Esophagus (tissue), 2 donors: ENCODE results near the gene RNF126. TPM values are rescaled to one million over a fixed set of nuclear protein-coding genes. Genes with fewer than 3 reads are reported as not detected.

ENCODE experiments used
- H3K27ac ChIP-seq, 2 donors: one replicate each; pipeline ENCODE4 v1.5.1; 2013; ENCODE audit warnings: low read depth in 2 of 2, mild to moderate bottlenecking in 2 of 2, inconsistent platforms in 1 of 2, low read length in 1 of 2, moderate library complexity in 1 of 2
- H3K27me3 ChIP-seq, 2 donors: one replicate each; pipeline ENCODE4 v1.6.1; 2013; ENCODE audit warnings: low read length in 2 of 2, control low read depth in 1 of 2, mild to moderate bottlenecking in 1 of 2; ENCODE audit not compliant: insufficient read depth in 2 of 2, control insufficient read depth in 1 of 2
- H3K36me3 ChIP-seq, 2 donors: one replicate each; pipeline ENCODE4 v1.6.1; 2013; ENCODE audit warnings: low read length in 1 of 2; ENCODE audit not compliant: control insufficient read depth in 2 of 2, insufficient read depth in 2 of 2
- H3K4me1 ChIP-seq, 2 donors: one replicate each; pipeline ENCODE4 v1.6.1; 2013; ENCODE audit warnings: low read length in 1 of 2; ENCODE audit not compliant: control insufficient read depth in 2 of 2, insufficient read depth in 2 of 2
- H3K4me3 ChIP-seq, 2 donors: one replicate each; pipeline ENCODE4 v1.5.1; 2013; ENCODE audit warnings: low read length in 2 of 2, mild to moderate bottlenecking in 2 of 2, low read depth in 1 of 2, moderate library complexity in 1 of 2
- H3K9me3 ChIP-seq, 2 donors: one replicate each; pipeline ENCODE4 v1.6.1; 2013; ENCODE audit warnings: mild to moderate bottlenecking in 2 of 2, low read depth in 1 of 2, low read length in 1 of 2, moderate library complexity in 1 of 2; ENCODE audit not compliant: control insufficient read depth in 2 of 2, insufficient read depth in 1 of 2
- WGBS, 2 donors: extraction: QIAGEN DNeasy Blood & Tissue Kit; methylation state at CpG; one replicate each; pipeline ENCODE4 v1.1.7; 2013; 5-methylcytosine and 5-hydroxymethylcytosine counted together
- polyA plus RNA-seq, 2 donors: library from polyadenylated mRNA; stranded (reverse); fragments of 200-250 nt; gene quantifications; one replicate each; pipeline ENCODE4 v1.2.3, GENCODE V29; 2013
- donor health status: healthy with polysubstance abuse.
- donor health status: Bipolar disorder and iron deficiency.

Gene RNF126
- polyA plus RNA-seq, 2 donors: 38.4 to 61.5 TPM

DNA sequence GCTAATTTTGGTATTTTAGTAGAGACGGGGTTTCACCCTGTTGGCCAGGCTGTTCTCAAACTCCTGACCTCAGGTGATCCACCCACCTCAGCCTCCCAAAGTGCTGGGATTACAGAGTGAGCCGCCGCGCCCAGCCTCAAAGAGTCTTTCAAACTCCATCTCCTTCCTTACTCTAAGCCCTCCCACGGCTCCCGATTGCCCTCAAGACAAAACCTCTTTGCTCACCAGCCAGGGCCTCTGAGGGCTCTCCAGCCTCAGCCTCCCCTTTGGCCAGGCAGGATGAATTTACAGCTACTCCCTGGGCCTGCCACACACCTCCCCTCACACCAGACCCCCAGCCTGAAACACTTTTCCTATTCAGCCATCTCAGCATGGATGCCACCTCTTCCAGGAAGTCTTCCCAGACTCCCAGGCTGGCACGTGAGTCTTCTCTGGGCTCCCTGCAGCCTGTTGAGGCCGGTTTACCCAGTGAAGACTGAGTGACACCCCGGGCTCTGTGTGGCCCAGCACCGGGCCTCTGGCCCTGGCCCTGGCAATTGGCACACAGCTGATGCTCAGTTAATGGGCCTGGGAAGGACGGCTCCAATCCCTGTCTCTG, 24.7 kb upstream of the RNF126 start:
- 84 to 85% methylated on average over 11 of the region's 11 CpGs for WGBS, 2 donors
- Histone ChIP-seq H3K36me3 (no peaks in the 10 kb centered on the region), H3K27ac (no peak overlapping the region), H3K9me3 (no peaks in the 10 kb centered on the region), H3K4me1 (no peaks in the 10 kb centered on the region), H3K4me3 (no peak overlapping the region), H3K27me3 (no peaks in the 10 kb centered on the region)

DNA sequence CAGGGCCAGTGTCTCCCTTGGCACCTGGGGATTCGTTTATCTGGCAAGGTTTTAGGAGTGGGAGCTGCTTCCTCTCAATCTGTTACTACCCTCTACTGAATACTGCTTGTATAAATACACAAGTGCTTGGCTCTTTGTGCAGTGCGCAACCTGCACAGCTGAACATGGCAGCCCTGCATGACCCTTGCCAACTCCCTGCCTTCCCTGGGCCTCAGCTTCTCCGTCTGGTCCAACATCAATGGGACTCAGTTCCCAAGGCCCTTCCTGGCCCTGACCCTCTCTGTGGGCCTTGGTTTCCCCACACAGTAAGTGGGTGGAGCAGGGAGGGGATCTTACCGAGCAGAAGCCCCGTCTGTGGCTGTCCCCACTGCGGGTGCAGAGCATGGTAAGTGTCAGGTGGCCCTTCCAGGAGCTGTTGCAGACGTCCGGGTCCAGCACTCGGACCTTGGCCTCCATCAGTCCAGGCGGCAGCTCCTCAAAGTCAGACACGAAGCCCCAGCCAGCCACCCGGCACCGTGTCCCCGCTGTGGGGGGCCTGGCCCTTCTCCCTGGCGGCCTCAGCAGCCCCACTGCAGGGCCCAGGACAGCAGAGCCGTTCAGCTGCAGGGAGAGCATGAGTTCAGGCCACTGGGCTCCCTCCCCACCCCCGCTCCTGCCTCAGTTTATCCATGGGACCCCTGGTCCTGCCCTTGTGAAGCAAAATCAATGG, 23.7 kb upstream of the RNF126 start:
- Histone ChIP-seq H3K27me3 (no peaks in the 10 kb centered on the region), H3K27ac (no peak overlapping the region), H3K36me3 (no peaks in the 10 kb centered on the region), H3K4me3 (no peak overlapping the region), H3K9me3 (no peaks in the 10 kb centered on the region), H3K4me1 (no peaks in the 10 kb centered on the region)
- WGBS, 2 donors: 63 to 72% methylated on average over 17 of the region's 17 CpGs

DNA sequence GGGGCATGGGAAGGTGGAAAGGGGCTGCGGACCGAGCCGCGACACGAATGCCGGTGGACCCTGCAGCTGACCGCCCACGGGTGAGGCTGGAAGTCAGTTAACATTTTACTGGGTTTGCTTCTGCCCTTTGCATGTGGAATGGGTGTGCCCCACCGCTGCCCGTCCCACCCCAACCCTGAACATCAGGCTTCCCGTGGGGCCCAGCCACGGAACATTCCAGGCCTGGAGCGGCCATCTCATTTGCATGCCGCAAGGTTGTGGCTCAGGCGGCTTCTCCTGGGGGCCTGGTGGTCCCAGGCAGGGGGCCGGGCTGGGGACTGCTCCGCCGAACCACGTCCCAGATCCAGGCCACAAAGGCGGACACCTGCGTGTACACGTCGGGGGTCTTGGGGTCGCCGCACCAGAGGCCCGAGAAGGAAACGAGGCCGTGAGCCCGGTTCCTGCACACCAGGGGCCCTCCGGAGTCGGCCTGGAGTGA, 22.5 kb upstream of the RNF126 start:
- no peaks in the 10 kb centered on the region for H3K36me3 ChIP-seq
- H3K4me3 ChIP-seq: no peak overlapping the region
- H3K4me1 ChIP-seq: no peaks in the 10 kb centered on the region
- H3K9me3 ChIP-seq: no peaks in the 10 kb centered on the region
- H3K27me3 ChIP-seq: no peaks in the 10 kb centered on the region
- 81 to 82% methylated on average over 31 of the region's 31 CpGs for WGBS, 2 donors
- H3K27ac ChIP-seq: no peak overlapping the region

DNA sequence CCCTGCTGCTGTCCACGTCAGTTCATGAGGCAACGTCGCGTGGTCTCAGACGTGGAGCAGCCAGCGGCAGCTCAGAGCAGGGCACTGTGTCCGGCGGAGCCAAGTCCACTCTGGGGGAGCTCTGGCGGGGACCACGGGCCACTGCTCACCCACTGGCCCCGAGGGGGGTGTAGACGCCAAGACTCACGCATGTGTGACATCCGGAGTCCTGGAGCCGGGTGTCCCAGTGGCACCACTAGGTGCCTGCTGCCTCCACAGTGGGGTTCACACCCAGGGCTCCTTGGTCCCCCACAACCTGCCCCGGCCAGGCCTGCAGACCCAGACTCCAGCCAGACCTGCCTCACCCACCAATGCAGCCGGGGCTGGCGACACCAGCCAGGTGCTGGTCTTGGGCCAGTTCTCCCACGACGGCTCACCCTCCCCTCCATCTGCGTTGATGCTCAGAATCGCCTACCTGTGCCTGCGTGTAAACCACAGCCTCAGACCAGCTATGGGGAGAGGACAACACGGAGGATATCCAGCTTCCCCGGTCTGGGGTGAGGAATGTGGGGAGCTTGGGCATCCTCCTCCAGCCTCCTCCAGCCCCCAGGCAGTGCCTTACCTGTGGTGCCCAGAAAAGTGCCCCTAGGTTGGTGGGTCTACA, 19.8 kb upstream of the RNF126 start:
- 73 to 75% methylated on average over 25 of the region's 25 CpGs for WGBS, 2 donors
- Histone ChIP-seq H3K4me1 (peaks cover 0 to 5% of the 10 kb centered on the region in 2 donors), H3K9me3 (no peaks in the 10 kb centered on the region), H3K4me3 (no peak overlapping the region), H3K36me3 (no peaks in the 10 kb centered on the region), H3K27ac (no peak overlapping the region), H3K27me3 (no peaks in the 10 kb centered on the region)

DNA sequence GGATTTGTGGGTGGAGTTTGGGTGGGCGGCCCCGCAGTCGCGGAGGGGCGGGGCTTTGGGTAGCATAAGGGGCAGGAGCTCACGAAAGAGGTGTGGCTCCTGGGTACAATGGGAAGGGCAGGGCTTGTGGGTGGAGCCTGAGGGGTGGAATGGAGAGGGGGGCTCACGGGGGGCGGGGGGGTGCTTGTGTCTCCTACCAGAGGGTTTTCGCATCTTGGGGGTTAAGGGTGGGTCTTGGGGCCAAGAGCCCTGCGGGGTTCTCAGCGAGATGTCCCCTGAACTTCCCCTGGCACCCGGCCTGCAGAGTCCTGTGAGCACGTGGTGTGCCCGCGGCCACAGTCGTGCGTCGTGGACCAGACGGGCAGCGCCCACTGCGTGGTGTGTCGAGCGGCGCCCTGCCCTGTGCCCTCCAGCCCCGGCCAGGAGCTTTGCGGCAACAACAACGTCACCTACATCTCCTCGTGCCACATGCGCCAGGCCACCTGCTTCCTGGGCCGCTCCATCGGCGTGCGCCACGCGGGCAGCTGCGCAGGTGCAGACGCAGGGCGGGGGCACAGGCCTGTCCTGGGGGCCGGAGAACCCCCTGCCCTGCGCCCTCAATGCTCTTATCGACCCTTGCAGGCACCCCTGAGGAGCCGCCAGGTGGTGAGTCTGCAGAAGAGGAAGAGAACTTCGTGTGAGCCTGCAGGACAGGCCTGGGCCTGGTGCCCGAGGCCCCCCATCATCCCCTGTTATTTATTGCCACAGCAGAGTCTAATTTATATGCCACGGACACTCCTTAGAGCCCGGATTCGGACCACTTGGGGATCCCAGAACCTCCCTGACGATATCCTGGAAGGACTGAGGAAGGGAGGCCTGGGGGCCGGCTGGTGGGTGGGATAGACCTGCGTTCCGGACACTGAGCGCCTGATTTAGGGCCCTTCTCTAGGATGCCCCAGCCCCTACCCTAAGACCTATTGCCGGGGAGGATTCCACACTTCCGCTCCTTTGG, 18.3 kb upstream of the RNF126 start:
- peak overlapping the region in 1 of 2 donors; percentile 89 for H3K27ac ChIP-seq
- 62 to 73% methylated on average over 49 to 54 of the region's 54 CpGs for WGBS, 2 donors
- H3K4me3 ChIP-seq: no peak overlapping the region

DNA sequence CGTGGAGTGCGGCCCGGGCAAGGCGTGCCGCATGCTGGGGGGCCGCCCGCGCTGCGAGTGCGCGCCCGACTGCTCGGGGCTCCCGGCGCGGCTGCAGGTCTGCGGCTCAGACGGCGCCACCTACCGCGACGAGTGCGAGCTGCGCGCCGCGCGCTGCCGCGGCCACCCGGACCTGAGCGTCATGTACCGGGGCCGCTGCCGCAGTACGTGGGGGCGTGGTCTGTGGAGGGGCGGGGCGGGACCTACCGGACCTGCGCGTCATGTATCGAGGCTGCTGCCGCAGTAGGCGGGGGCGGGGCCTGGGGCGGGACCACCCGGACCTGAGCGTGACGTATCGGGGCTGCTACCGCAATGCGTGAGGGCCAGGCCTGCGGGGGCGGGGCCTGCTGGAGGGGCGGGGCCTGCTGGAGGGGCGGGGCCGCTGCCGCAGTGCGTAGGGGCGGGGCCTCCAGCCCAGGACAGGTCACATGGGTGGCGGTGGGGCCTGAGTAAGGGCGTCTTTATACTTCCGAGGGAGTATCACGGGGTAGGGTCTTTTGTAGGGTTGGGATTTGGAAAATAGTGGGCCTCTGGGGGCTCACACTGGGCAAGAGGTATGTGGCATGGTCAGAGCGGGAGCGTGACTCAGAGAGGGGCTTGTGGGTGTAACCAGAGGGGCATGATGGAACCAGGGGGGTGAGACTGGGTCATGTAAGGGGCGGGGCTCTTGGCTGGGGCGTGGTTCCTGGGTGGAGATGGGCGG, 17.4 kb upstream of the RNF126 start:
- Histone ChIP-seq H3K4me3 (peak overlapping the region; percentile 68 to 74), H3K9me3 (no peaks in the 10 kb centered on the region), H3K27me3 (no peaks in the 10 kb centered on the region), H3K4me1 (peaks cover 3 to 15% of the 10 kb centered on the region in 2 donors), H3K27ac (peak overlapping the region; percentile 88 to 93), H3K36me3 (no peaks in the 10 kb centered on the region)
- WGBS, 2 donors: 0 to 1% methylated on average over 70 of the region's 70 CpGs

More for the DNA sequence above, 18.3 kb upstream of the RNF126 start:
- Histone ChIP-seq H3K27me3 (no peaks in the 10 kb centered on the region), H3K9me3 (no peaks in the 10 kb centered on the region), H3K4me1 (peaks cover under 1 to 9% of the 10 kb centered on the region in 2 donors), H3K36me3 (no peaks in the 10 kb centered on the region)

DNA sequence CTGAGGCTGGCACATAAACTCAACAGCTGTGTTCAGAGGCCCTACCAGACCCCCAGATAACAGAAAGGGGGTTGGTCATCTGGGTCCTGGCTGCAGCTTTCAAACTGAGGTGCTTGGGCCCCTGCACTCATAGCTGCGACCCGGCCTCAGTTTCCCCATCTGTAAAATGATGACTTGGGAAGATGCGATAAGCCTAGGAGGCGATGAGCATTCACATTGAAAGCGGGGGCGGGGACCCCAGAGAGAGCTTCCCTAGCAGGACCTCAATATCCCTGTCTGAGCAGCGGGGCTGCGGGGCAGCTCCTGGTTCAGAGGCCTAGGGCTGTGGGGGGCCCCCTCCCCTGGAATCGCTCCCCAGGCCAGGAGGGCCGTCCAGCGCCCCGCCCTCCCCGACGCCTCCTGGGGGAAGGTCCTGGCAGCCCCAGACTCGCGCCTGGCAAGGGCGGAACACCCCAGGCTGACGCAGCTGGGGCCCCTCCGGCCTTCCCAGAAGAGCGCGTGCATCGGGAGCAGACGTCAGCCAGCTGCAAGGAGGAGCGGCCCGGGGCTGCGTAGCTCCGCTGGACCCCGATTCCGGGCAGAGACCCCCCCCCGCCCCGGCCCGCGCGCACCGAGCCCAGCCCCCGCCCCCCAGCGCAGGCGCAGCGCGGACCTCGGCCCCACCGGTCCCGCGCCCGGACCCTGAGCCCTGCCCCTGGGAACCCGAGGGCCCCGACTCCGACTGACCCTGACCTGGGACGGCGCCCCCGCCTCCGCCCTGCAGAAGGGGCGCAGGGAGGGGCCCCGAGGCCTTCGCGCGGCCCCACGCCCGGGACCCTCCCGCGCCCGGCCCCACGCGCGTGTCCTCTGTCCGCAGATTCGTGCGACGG, 16.6 kb upstream of the RNF126 start:
- Histone ChIP-seq H3K27ac (peak overlapping the region; percentile 88 to 93), H3K4me3 (peak overlapping the region; percentile 68 to 74), H3K36me3 (no peaks in the 10 kb centered on the region), H3K4me1 (peaks cover 3 to 16% of the 10 kb centered on the region in 2 donors), H3K9me3 (no peaks in the 10 kb centered on the region), H3K27me3 (peaks cover 0 to 5% of the 10 kb centered on the region in 2 donors)
- WGBS, 2 donors: 3 to 5% methylated on average over 47 to 69 of the region's 69 CpGs

DNA sequence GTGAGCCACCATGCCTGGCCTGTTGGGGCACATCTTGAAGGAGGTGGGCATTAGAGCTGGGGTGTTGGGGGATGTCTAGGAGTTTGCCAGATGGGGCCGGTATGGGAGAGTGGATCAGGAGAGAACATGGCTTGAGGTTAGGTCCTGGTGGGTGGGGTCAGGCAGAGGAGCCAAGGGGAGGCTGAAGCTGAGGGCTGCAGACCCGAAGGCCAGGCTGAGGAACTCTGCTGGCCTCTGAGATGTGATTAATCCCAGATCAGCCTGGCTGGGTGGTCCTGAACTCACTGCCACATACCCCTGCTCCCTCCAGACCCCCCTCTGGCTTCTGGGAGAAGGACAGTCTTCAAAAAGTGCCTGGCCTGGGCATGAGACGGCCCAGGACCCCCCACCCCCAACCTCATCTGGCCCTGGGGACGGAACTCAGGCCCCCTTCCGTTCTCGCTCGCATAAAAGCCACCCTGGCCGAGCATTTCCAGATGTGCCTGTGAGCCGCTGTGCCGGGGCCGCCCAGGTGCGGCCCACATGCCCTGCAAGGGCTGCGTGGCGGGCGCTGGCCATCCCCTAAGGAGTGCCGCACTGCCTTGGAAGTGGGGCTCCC, 15.9 kb upstream of the RNF126 start:
- WGBS, 2 donors: 90 to 93% methylated on average over 16 of the region's 16 CpGs
- no peak overlapping the region for H3K4me3 ChIP-seq
- peak overlapping the region; percentile 88 to 93 for H3K27ac ChIP-seq
- peaks cover 0 to 5% of the 10 kb centered on the region in 2 donors for H3K27me3 ChIP-seq
- H3K9me3 ChIP-seq: no peaks in the 10 kb centered on the region
- H3K36me3 ChIP-seq: no peaks in the 10 kb centered on the region
- peaks cover 3 to 16% of the 10 kb centered on the region in 2 donors for H3K4me1 ChIP-seq
